22Rv1 (cell line): ENCODE results near the gene B4GALT5.

Experiments
- CTCF ChIP-seq: fragments of 450-650 bp; IDR thresholded peaks from 2 replicates; pipeline ENCODE4 v1.5.1; 2017; ENCODE audit warnings: mild to moderate bottlenecking
- ZFX ChIP-seq: fragments of 450-650 bp; IDR thresholded peaks from 2 replicates; pipeline ENCODE4 v1.6.1; 2017; ENCODE audit warnings: antibody characterized with exemption, borderline replicate concordance

- no peak for TF ChIP-seq CTCF
- no peak for TF ChIP-seq ZFX
These were observed 81.7 kb downstream of the B4GALT5 start for GRCh38 chr20:49631856-49632418.
